Liver (tissue), 3 donors: ENCODE measurements around the gene LAMB3.

Experiments
- ATF3 ChIP-seq: IDR thresholded peaks from 2 replicates; pipeline ENCODE4 v1.6.1; 2016; ENCODE audit warnings: antibody characterized with exemption
- CTCF ChIP-seq: fragments of 150-350 bp; IDR thresholded peaks from 2 replicates; pipeline ENCODE4 v1.5.1; 2017; ENCODE audit warnings: improper control_type of control experiment, low read depth, low read length; ENCODE audit not compliant: missing input control
- FOXA2 ChIP-seq: IDR thresholded peaks from 2 replicates; pipeline ENCODE4 v1.6.1; 2016; ENCODE audit warnings: antibody characterized with exemption
- GABPA ChIP-seq, 2 donors: IDR thresholded peaks in 1 of 2; conservative IDR thresholded peaks in 1 of 2; 2 replicates each; pipeline ENCODE4 v1.6.1; 2016; ENCODE audit warnings: antibody characterized with exemption in 2 of 2, mild to moderate bottlenecking in 1 of 2, moderate library complexity in 1 of 2
- HNF4A ChIP-seq, 2 donors: conservative IDR thresholded peaks; 2 replicates each; pipeline ENCODE4 v1.6.1; 2016; ENCODE audit warnings: antibody characterized with exemption in 2 of 2, mild to moderate bottlenecking in 2 of 2
- HNF4G ChIP-seq: IDR thresholded peaks from 2 replicates; pipeline ENCODE4 v1.6.1; 2016; ENCODE audit warnings: antibody characterized with exemption
- JUND ChIP-seq, 2 donors: IDR thresholded peaks; 2 replicates each; pipeline ENCODE4 v1.6.1; 2016; ENCODE audit warnings: antibody characterized with exemption in 2 of 2
- MAX ChIP-seq: IDR thresholded peaks from 2 replicates; pipeline ENCODE4 v1.6.1; 2016; ENCODE audit warnings: antibody characterized with exemption
- NR2F2 ChIP-seq: IDR thresholded peaks from 2 replicates; pipeline ENCODE4 v1.6.1; 2016; ENCODE audit warnings: antibody characterized with exemption
- RAD21 ChIP-seq, 2 donors: IDR thresholded peaks; 2 replicates each; pipeline ENCODE4 v1.6.1; 2016; ENCODE audit warnings: antibody characterized with exemption in 2 of 2, mild to moderate bottlenecking in 2 of 2
- REST ChIP-seq: IDR thresholded peaks from 2 replicates; pipeline ENCODE4 v1.6.1; 2016; ENCODE audit warnings: antibody characterized with exemption, mild to moderate bottlenecking
- RXRA ChIP-seq, 2 donors: IDR thresholded peaks; 2 replicates each; pipeline ENCODE4 v1.6.1; 2017 to 2018; ENCODE audit warnings: antibody characterized with exemption in 2 of 2, mild to moderate bottlenecking in 1 of 2
- TAF1 ChIP-seq: conservative IDR thresholded peaks from 2 replicates; pipeline ENCODE4 v1.6.1; 2016; ENCODE audit warnings: antibody characterized with exemption, mild to moderate bottlenecking
- ZBTB33 ChIP-seq: IDR thresholded peaks from 2 replicates; pipeline ENCODE4 v1.6.1; 2016; ENCODE audit warnings: antibody characterized with exemption
- donor health status: healthy.
- donor health status: healthy.

- TF ChIP-seq CTCF (no peak), REST (no peak), MAX (no peak), ATF3 (no peak), TAF1 (no peak), RAD21 (IDR thresholded peaks at IDR 0.05) (no peak), ZBTB33 (no peak), RXRA (IDR thresholded peaks at IDR 0.05) (no peak), GABPA (IDR thresholded peaks at IDR 0.05 in 1 of 2, conservative IDR thresholded peaks at IDR 0.05 in 1 of 2) (no peak), HNF4G (no peak), NR2F2 (no peak), JUND (IDR thresholded peaks at IDR 0.05) (no peak), FOXA2 (no peak), HNF4A (conservative IDR thresholded peaks at IDR 0.05) (no peak)
Observed at GRCh38 chr1:209593747-209594146, 58.5 kb downstream of the LAMB3 start.
